ENCODE measurements around the gene EEF2KMT.

EEF2KMT gene

GRCh38 chr16:5040451-5040850 lies 57.1 kb downstream of the EEF2KMT start:
- no peak for DNase-seq

DNA sequence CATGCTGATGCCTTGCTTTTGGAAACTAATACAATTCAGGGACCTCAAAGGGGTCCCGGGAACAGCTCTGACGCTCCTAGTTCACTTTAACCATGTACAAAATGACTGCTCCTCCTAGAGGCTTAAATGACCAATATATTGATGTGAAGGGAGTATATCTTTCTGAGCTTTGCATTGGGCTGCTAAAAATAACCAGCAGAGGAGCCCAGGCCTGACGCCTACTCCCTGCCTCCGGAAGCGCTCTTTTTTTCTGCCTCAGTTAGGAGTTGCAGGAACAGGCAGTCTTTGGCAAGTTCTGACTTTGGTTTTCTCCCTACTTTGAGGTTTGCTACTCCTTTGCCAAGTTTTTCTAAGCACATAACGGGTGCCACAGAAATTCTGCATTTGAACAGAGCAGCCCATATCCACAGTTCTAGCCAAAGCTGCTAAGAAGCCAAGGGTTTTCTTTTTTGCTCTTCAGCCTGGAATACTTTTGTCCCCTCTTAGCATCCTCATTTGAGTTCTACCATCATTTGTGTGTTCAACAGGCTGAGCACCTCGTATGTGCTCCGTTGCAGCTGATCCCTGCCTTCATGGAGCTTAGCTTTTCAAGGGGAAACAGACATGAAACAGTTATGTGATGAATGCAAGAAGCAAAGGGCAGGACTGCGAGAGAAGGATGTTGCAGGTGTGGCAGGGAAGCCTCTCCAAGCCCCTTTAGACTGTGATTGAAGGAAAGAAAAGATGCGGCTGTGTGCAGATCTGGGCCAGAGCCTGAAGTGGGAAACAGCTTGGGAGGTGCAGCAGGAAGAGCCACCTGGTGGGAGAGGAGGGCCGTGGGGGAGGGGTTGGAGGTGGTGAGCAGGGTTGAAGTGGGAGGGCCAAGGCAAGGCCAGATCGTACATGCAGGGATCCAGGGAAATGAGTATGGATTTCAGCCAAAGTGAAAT lies 61.1 kb downstream of the EEF2KMT start:
- no peak for DNase-seq

DNA sequence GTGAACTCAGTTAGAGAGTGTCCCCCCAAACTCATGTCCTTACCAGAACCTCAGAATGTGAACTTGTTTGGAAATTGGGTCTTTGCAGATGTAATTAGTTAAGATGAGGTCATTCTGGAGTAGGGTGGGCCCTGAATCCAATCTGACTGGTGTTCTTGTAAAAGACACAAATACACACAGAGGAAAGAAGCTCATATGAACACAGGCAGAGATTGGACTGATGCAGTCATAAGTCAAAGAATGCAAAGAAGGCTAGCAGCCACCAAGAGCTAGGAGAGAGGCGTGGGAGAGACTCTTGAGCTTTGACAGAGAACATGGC lies 61.7 kb downstream of the EEF2KMT start:
- DNase-seq: no peak

Measured in activated CD4-positive, alpha-beta T cell treated with anti-CD3 and anti-CD28 coated beads for 1 hour (primary cell).